Activated CD8-positive, alpha-beta memory T cell treated with anti-CD3 and anti-CD28 coated beads for 4 hours (primary cell): ENCODE measurements around the gene MED28.
"Not testable (repeated sequence)": the region's sequence is repeated elsewhere in the genome, so short reads cannot be mapped to it uniquely, and the experiment has no call there.

Source experiments
- DNase-seq, 2 donors: peaks; one replicate each; pipeline ENCODE4 v3.0.0-alpha.2; 2020; ENCODE audit warnings: low read depth in 2 of 2

The MED28 gene

GRCh38 chr4:17618926-17619325 lies 4.5 kb downstream of the MED28 start:
- no peak for DNase-seq

GRCh38 chr4:17619416-17620105 lies 5.1 kb downstream of the MED28 start:
- DNase-seq, result no peak

GRCh38 chr4:17623451-17624001 lies 9.1 kb downstream of the MED28 start:
- no peak for DNase-seq

- no peak for DNase-seq
Measured at GRCh38 chr4:17624821-17625220, 10.4 kb downstream of the MED28 start.

- DNase-seq, result no peak
Measured at GRCh38 chr4:17630228-17630627, 15.8 kb downstream of the MED28 start.

- no peak for DNase-seq
Measured at GRCh38 chr4:17633600-17633999, 19.2 kb downstream of the MED28 start.

- DNase-seq, result no peak
Measured at GRCh38 chr4:17635056-17635455, 20.6 kb downstream of the MED28 start.

GRCh38 chr4:17636341-17636695 lies 21.9 kb downstream of the MED28 start:
- DNase-seq, result no peak

GRCh38 chr4:17636696-17637622 lies 22.5 kb downstream of the MED28 start:
- DNase-seq, result peak; percentile 29 to 47

GRCh38 chr4:17639136-17639535 lies 24.7 kb downstream of the MED28 start:
- DNase-seq, result no peak

GRCh38 chr4:17642398-17642783 lies 27.9 kb downstream of the MED28 start:
- no peak for DNase-seq

- no peak for DNase-seq
Measured at GRCh38 chr4:17646693-17647092, 32.3 kb downstream of the MED28 start.

GRCh38 chr4:17647176-17647806 lies 32.9 kb downstream of the MED28 start:
- DNase-seq, result no peak

- no peak for DNase-seq
Measured at GRCh38 chr4:17647927-17648326, 33.5 kb downstream of the MED28 start.

- DNase-seq, result no peak
Measured at GRCh38 chr4:17650406-17650805, 36.0 kb downstream of the MED28 start.

GRCh38 chr4:17654701-17655100 lies 40.3 kb downstream of the MED28 start:
- DNase-seq, result no peak

- DNase-seq, result no peak
Measured at GRCh38 chr4:17657090-17657489, 42.6 kb downstream of the MED28 start.

- DNase-seq, result no peak
Measured at GRCh38 chr4:17657849-17658248, 43.4 kb downstream of the MED28 start.

- DNase-seq, result not testable (repeated sequence)
Measured at GRCh38 chr4:17659196-17659595, 44.8 kb downstream of the MED28 start.

- no peak for DNase-seq
Measured at GRCh38 chr4:17662694-17663093, 48.3 kb downstream of the MED28 start.

GRCh38 chr4:17664755-17665154 lies 50.3 kb downstream of the MED28 start:
- DNase-seq, result no peak

- no peak for DNase-seq
Measured at GRCh38 chr4:17665346-17665745, 50.9 kb downstream of the MED28 start.
